NCI-H1436 (cell line): Measurements from ENCODE around the gene C1orf210.

Experiments
- DNase-seq: peaks from one replicate; lab custom pipeline; 2025; lab: John Stamatoyannopoulos, UW

The C1orf210 gene

GRCh38 chr1:43250351-43250761 lies 35.0 kb downstream of the C1orf210 start:
- no peak for DNase-seq

- DNase-seq: no peak
Measured at GRCh38 chr1:43247256-43247921, 38.0 kb downstream of the C1orf210 start.

GRCh38 chr1:43246466-43247213 lies 38.7 kb downstream of the C1orf210 start:
- DNase-seq: no peak

- no peak for DNase-seq
Measured at GRCh38 chr1:43243299-43243698, 42.1 kb downstream of the C1orf210 start.

GRCh38 chr1:43241413-43241836 lies 44.0 kb downstream of the C1orf210 start:
- DNase-seq: no peak

GRCh38 chr1:43239484-43239883 lies 45.9 kb downstream of the C1orf210 start:
- DNase-seq: no peak

- no peak for DNase-seq
Measured at GRCh38 chr1:43238991-43239469, 46.4 kb downstream of the C1orf210 start.

- peak; percentile 26 for DNase-seq
Measured at GRCh38 chr1:43238085-43238484, 47.3 kb downstream of the C1orf210 start.

- no peak for DNase-seq
Measured at GRCh38 chr1:43237121-43237520, 48.3 kb downstream of the C1orf210 start.

- DNase-seq: no peak
Measured at GRCh38 chr1:43235451-43236121, 49.8 kb downstream of the C1orf210 start.

- DNase-seq: no peak
Measured at GRCh38 chr1:43235040-43235439, 50.3 kb downstream of the C1orf210 start.

- DNase-seq: no peak
Measured at GRCh38 chr1:43234267-43234666, 51.1 kb downstream of the C1orf210 start.

GRCh38 chr1:43233631-43234030 lies 51.8 kb downstream of the C1orf210 start:
- DNase-seq: no peak

GRCh38 chr1:43232482-43232881 lies 52.9 kb downstream of the C1orf210 start:
- no peak for DNase-seq

- no peak for DNase-seq
Measured at GRCh38 chr1:43232074-43232473, 53.3 kb downstream of the C1orf210 start.
